PC-9 (cell line): ENCODE data around the gene SP3. TPM values are rescaled to one million over a fixed set of nuclear protein-coding genes. Genes with fewer than 3 reads are reported as not detected.

Source experiments
- BruUV-seq: library from RNA; stranded (reverse); fragments of 400-500 nt; replicated peaks from 2 replicates; lab custom pipeline; 2021; lab: Mats Ljungman, UMichigan
- CTCF ChIA-PET: fragments of 300-600 bp; sonication (Branson Sonifier 250); formaldehyde crosslinking; loops from one replicate; lab custom pipeline; 2022; ENCODE audit warnings: antibody characterized with exemption; lab: Charles Lee
- POLR2A ChIA-PET: fragments of 300-600 bp; sonication (Branson Sonifier 250); formaldehyde crosslinking; loops from one replicate; lab custom pipeline; 2022; ENCODE audit warnings: antibody characterized with exemption; ENCODE audit not compliant: unreplicated experiment; lab: Charles Lee
- DNase-seq, 2 experiments: peaks; one replicate each; pipeline versions ENCODE4 v3.0.0 to v3.0.0-alpha.2; 2015 to 2022; ENCODE audit warnings: mixed read lengths in 1 of 2
- H2AFZ ChIP-seq: fragments of 200-600 bp; sonication (generic); 2 replicates; pipeline ENCODE4 v1.8.1; 2017; ENCODE audit warnings: antibody characterized with exemption
- H3F3A ChIP-seq: fragments of 200-600 bp; sonication (generic); 2 replicates; pipeline ENCODE4 v1.8.1; 2017; ENCODE audit warnings: antibody characterized with exemption, mild to moderate bottlenecking, low read depth; ENCODE audit not compliant: insufficient read depth
- H3K27ac ChIP-seq: fragments of 200-600 bp; sonication (generic); 2 replicates; pipeline ENCODE4 v1.6.1; 2016; ENCODE audit warnings: mixed run types
- H3K27me3 ChIP-seq: fragments of 200-600 bp; sonication (generic); 2 replicates; pipeline ENCODE4 v1.6.1; 2016; ENCODE audit warnings: low read depth, mixed run types; ENCODE audit not compliant: insufficient read depth
- H3K36me3 ChIP-seq: fragments of 200-600 bp; sonication (generic); 2 replicates; pipeline ENCODE4 v1.6.1; 2016; ENCODE audit warnings: low read depth, mixed run types
- H3K4me1 ChIP-seq: fragments of 200-600 bp; sonication (generic); replicated peaks from 2 replicates; pipeline ENCODE4 v1.6.1; 2016; ENCODE audit warnings: mixed run types; ENCODE audit not compliant: insufficient read depth
- H3K4me2 ChIP-seq: fragments of 200-600 bp; sonication (generic); 2 replicates; pipeline ENCODE4 v1.6.1; 2017; ENCODE audit warnings: mixed run types
- H3K4me3 ChIP-seq: fragments of 200-600 bp; sonication (generic); 2 replicates; pipeline ENCODE4 v1.6.1; 2016; ENCODE audit warnings: mixed run types
- H3K79me2 ChIP-seq: fragments of 200-600 bp; sonication (generic); 2 replicates; pipeline ENCODE4 v1.6.1; 2017; ENCODE audit warnings: low read depth, mixed run types
- H3K9me2 ChIP-seq: fragments of 200-600 bp; sonication (generic); 2 replicates; pipeline ENCODE4 v1.8.1; 2017; ENCODE audit warnings: mild to moderate bottlenecking; ENCODE audit not compliant: insufficient read depth
- H3K9me3 ChIP-seq: fragments of 200-600 bp; sonication (generic); 2 replicates; pipeline ENCODE4 v1.8.1; 2016; ENCODE audit warnings: low read depth; ENCODE audit not compliant: insufficient read depth
- H4K20me1 ChIP-seq: fragments of 200-600 bp; sonication (generic); 2 replicates; pipeline ENCODE4 v1.8.1; 2017; ENCODE audit not compliant: insufficient read depth
- CTCF ChIP-seq: fragments of 200-600 bp; sonication (generic); conservative IDR thresholded peaks from 2 replicates; pipeline ENCODE4 v1.6.1; 2017; ENCODE audit warnings: mixed run types, antibody characterized with exemption, mild to moderate bottlenecking, moderate library complexity
- EZH2 ChIP-seq: fragments of 200-600 bp; sonication (generic); IDR thresholded peaks from 2 replicates; pipeline ENCODE4 v1.8.0; 2017; ENCODE audit warnings: antibody characterized with exemption, low read depth
- intact Hi-C: fragments of 100-400 bp; cut with micrococcal nuclease; formaldehyde crosslinking; loops from one replicate; pipeline ENCODE4 v1.10.0; 2022; ENCODE audit not compliant: unreplicated experiment
- total RNA-seq: library from RNA; stranded (reverse); gene quantifications from 2 replicates; pipeline ENCODE4 v1.2.3, GENCODE V29; 2021

The SP3 gene
- total RNA-seq, 1 experiment from 2014 or later: 127 TPM

DNA sequence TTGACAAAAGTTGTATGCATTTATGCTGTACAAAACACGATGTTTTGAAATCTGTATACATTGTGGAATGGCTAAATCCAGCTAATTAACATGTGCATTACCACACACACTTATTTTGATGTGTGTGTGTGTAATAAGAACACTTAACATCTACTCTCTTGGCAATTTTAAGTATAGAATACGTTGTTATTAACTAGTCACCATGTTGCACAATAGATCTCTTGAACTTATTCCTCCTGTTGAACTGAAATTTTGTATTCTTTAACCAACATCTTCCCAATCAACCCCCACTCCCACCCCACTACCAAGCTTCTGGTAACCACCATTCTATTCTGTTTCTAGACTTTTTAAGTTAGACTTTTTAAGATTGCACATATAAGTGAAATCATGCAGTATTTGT is 16.3 kb upstream of the SP3 start:
- CTCF ChIA-PET: interaction anchor here (0.5 kb wide), 1 partner anchor 11 kb away, joined by 3 read pairs; no protein-coding TSS in a partner anchor
- BruUV-seq: no TSS peak
- POLR2A ChIA-PET: no interaction called here

DNA sequence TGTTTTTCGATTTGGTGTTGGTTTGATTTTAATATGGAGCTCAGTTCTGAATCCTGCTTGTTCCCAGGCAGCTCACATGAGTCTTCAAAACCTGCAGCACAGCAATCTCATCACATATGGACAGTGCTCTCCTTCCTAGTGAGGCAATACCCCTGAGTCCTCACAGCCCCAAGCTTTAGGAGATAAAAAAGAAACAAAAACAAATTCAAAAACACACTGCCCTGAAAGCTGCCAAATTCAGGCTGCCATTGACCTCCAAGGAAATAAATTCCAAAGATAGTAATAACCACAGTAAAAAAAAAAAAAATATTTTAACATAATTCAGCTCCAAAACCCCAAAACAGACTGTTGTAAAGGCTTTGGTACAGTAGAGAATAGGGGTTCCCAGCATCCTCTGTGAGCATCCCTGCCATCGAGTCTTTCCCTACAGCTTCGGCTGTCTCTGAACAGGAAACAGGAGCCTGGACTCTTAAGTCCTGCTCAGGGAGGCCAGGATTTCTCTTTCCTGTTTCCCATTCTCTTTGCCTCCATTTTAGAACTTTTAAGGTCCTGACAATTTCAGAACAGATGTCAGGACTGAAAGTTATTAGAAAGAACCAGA is 14.7 kb upstream of the SP3 start:
- Histone ChIP-seq H3K36me3 (no peaks in the 10 kb centered on the region), H3K27ac (no peak overlapping the region), H3K4me2 (no peak overlapping the region), H3K27me3 (no peaks in the 10 kb centered on the region), H3K4me3 (no peak overlapping the region), H3K4me1 (no peaks in the 10 kb centered on the region), H3F3A (no peaks in the 10 kb centered on the region), H2AFZ (0 out of 2 replicates have a peak overlapping the region, but pooled peaks have one; percentile 28), H3K9me2 (no peaks in the 10 kb centered on the region), H4K20me1 (no peaks in the 10 kb centered on the region), H3K9me3 (no peaks in the 10 kb centered on the region), H3K79me2 (no peaks in the 10 kb centered on the region)
- CTCF ChIA-PET: interaction anchor here (0.6 to 0.7 kb wide), 2 partner anchors 57 to 1681 kb away, joined by 3 to 4 read pairs; no protein-coding TSS in a partner anchor
- TF ChIP-seq CTCF (no peak), EZH2 (no peak)
- POLR2A ChIA-PET: interaction anchor here (0.6 to 0.7 kb wide), 2 partner anchors 10 to 15 kb away, joined by 3 to 5 read pairs; no protein-coding TSS in a partner anchor
- no TSS peak for BruUV-seq
- DNase-seq: no peak
- intact Hi-C loops: no loop called here

More for the DNA sequence above, 16.3 kb upstream of the SP3 start:
- no peaks in the 10 kb centered on the region for H3K27me3 ChIP-seq
- no peaks in the 10 kb centered on the region for H3F3A ChIP-seq
- no peak overlapping the region for H3K4me2 ChIP-seq
- H2AFZ ChIP-seq: no peak overlapping the region
- H3K9me3 ChIP-seq: no peaks in the 10 kb centered on the region
- no peak overlapping the region for H3K4me3 ChIP-seq
- H3K36me3 ChIP-seq: no peaks in the 10 kb centered on the region
- DNase-seq: no peak
- no peaks in the 10 kb centered on the region for H3K4me1 ChIP-seq
- no peak overlapping the region for H3K27ac ChIP-seq
- no peaks in the 10 kb centered on the region for H3K79me2 ChIP-seq
- TF ChIP-seq EZH2 (no peak), CTCF (no peak)
- no peaks in the 10 kb centered on the region for H3K9me2 ChIP-seq
- intact Hi-C loops: no loop called here
- no peaks in the 10 kb centered on the region for H4K20me1 ChIP-seq

DNA sequence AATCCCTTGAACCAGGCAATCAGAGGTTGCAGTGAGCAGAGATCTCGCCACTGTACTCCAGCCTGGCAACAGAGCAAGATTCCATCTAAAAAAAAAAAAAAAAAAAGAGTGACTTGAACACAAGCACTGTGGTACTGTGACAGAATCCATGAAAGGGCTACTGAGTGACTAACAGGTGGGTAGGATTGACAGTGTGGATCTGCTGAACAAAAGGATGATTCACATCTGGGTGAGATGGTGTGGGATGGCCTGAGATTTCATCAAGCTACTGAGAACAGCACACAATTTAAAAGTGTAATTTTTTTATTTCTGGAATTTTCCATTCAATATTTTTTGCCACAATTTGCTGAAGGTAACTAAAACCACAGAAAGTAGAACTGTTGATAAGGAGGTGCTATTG is 13.3 kb upstream of the SP3 start:
- intact Hi-C loops: no loop called here
- no peak overlapping the region for H3K4me3 ChIP-seq
- H3K79me2 ChIP-seq: no peaks in the 10 kb centered on the region
- H2AFZ ChIP-seq: no peak overlapping the region
- H3K9me3 ChIP-seq: no peaks in the 10 kb centered on the region
- H3F3A ChIP-seq: peaks cover under 1% of the 10 kb centered on the region; the same call in 1 of the 2 replicates
- no peaks in the 10 kb centered on the region for H3K36me3 ChIP-seq
- H3K4me1 ChIP-seq: peaks cover 8% of the 10 kb centered on the region
- no peaks in the 10 kb centered on the region for H3K27me3 ChIP-seq
- ChIA-PET CTCF (no interaction called here), POLR2A (no interaction called here)
- DNase-seq: no peak
- H3K4me2 ChIP-seq: no peak overlapping the region
- no peaks in the 10 kb centered on the region for H3K9me2 ChIP-seq
- H4K20me1 ChIP-seq: no peaks in the 10 kb centered on the region
- TF ChIP-seq EZH2 (no peak), CTCF (no peak)
- BruUV-seq: no TSS peak
- no peak overlapping the region for H3K27ac ChIP-seq
